SU-DHL-6 (cell line): ENCODE results near the gene CD38.

Experiments used
- CTCF ChIP-seq: fragments of 200-600 bp; sonication (generic); IDR thresholded peaks from one replicate; pipeline ENCODE4 v1.5.1; 2017; ENCODE audit warnings: antibody characterized with exemption, mild to moderate bottlenecking, low read length, moderate library complexity; ENCODE audit not compliant: insufficient read depth, poor library complexity, severe bottlenecking
- EZH2phosphoT487 ChIP-seq: fragments of 200-600 bp; sonication (generic), shearing (Covaris generic); conservative IDR thresholded peaks from 2 replicates; pipeline ENCODE4 v1.6.1; 2018; ENCODE audit warnings: mild to moderate bottlenecking, antibody characterized with exemption, low read length, moderate library complexity, mixed read lengths

GRCh38 chr4:15794426-15794825, 16.3 kb downstream of the CD38 start:
- TF ChIP-seq CTCF: no peak
- TF ChIP-seq EZH2phosphoT487: no peak
